Lower leg skin (tissue), 3 donors: Measurements from ENCODE around the gene DTX4.

Experiments used
- CTCF ChIP-seq, 3 donors: fragments of 450-650 bp; IDR thresholded peaks; one replicate each; pipeline ENCODE4 v1.5.1; 2016; ENCODE audit warnings: antibody characterized with exemption in 3 of 3, mild to moderate bottlenecking in 3 of 3, moderate library complexity in 2 of 3
- POLR2A ChIP-seq, 2 donors: fragments of 450-650 bp; IDR thresholded peaks; one replicate each; pipeline ENCODE4 v1.6.1; 2016 to 2017; ENCODE audit warnings: antibody characterized with exemption in 2 of 2, mild to moderate bottlenecking in 1 of 2, moderate library complexity in 1 of 2

DNA sequence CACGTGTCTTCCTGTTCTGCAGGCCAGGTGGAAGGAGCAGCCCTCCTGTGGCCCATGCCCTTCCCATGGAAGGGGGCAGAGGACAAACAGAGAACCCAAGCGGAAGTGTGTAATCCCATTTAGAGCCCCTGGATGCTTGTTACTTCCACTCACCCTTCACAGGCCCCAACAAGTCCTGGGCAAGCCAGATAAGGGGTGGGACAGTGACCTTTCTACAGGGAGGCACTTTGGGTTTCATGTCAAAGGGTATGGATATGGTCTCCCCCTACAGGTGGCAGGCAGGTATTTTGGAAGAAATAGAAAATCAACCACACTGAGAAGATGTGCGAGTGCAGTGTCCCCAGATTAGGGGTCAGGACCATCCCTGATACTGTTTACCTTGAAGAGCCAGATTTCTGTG lies 29.4 kb downstream of the DTX4 start:
- TF ChIP-seq CTCF (IDR thresholded peaks at IDR 0.05) (no peak), POLR2A (IDR thresholded peaks at IDR 0.05) (no peak)
